GM23338 (cell line): ENCODE results near the gene MBNL3. TPM values are rescaled to one million over a fixed set of nuclear protein-coding genes. Genes with fewer than 3 reads are reported as not detected.
A peak's percentile ranks its signal among the peaks of the same experiment; 100 is the strongest.

Source experiments
- ATAC-seq: fragments of 200-7000 bp; cut with Tn5 transposase; 3 replicates; pipeline ENCODE4 v1.9.1; 2020
- DNase-seq: peaks from one replicate; pipeline ENCODE4 v3.0.0-alpha.2; 2015; ENCODE audit warnings: low spot score
- H2AFZ ChIP-seq: fragments of 200-600 bp; sonication (generic); 2 replicates; pipeline ENCODE4 v1.8.0; 2016; ENCODE audit warnings: antibody characterized with exemption, mild to moderate bottlenecking, moderate library complexity
- H3F3A ChIP-seq: fragments of 200-600 bp; sonication (generic); replicated peaks from 2 replicates; pipeline ENCODE4 v1.8.0; 2017; ENCODE audit warnings: antibody characterized with exemption, mixed run types, low read depth
- H3K27ac ChIP-seq: fragments of 200-600 bp; sonication (generic); 2 replicates; pipeline ENCODE4 v1.6.1; 2016; ENCODE audit warnings: low read depth
- H3K27me3 ChIP-seq: fragments of 200-600 bp; sonication (generic); 2 replicates; pipeline ENCODE4 v1.8.0; 2016; ENCODE audit warnings: mild to moderate bottlenecking, mixed run types, moderate library complexity; ENCODE audit not compliant: insufficient read depth
- H3K36me3 ChIP-seq: fragments of 200-600 bp; sonication (generic); 2 replicates; pipeline ENCODE4 v1.8.0; 2016; ENCODE audit warnings: mild to moderate bottlenecking; ENCODE audit not compliant: insufficient read depth
- H3K4me1 ChIP-seq: fragments of 200-600 bp; sonication (generic); 2 replicates; pipeline ENCODE4 v1.8.0; 2016; ENCODE audit warnings: mild to moderate bottlenecking, moderate library complexity; ENCODE audit not compliant: insufficient read depth
- H3K4me2 ChIP-seq: fragments of 200-600 bp; sonication (generic); 2 replicates; pipeline ENCODE4 v1.7.1; 2017; ENCODE audit warnings: mixed run types
- H3K4me3 ChIP-seq: fragments of 200-600 bp; sonication (generic); 2 replicates; pipeline ENCODE4 v1.6.1; 2016; ENCODE audit warnings: mixed run types
- H3K79me2 ChIP-seq: fragments of 200-600 bp; sonication (generic); replicated peaks from 2 replicates; pipeline ENCODE4 v1.8.0; 2017; ENCODE audit warnings: mild to moderate bottlenecking; ENCODE audit not compliant: insufficient read depth
- H3K9me2 ChIP-seq: fragments of 200-600 bp; sonication (generic); 2 replicates; pipeline ENCODE4 v1.8.0; 2017; ENCODE audit not compliant: insufficient read depth
- H4K20me1 ChIP-seq: fragments of 200-600 bp; sonication (generic); replicated peaks from 2 replicates; pipeline ENCODE4 v1.8.0; 2017; ENCODE audit warnings: mild to moderate bottlenecking; ENCODE audit not compliant: insufficient read depth
- H3K27ac Mint-ChIP-seq: 2 replicates; pipeline ENCODE4 v1.8.0; 2020; ENCODE audit warnings: inconsistent platforms, mild to moderate bottlenecking, moderate library complexity, mixed read lengths
- H3K27me3 Mint-ChIP-seq: 3 replicates; pipeline ENCODE4 v1.8.0; 2022; ENCODE audit warnings: low read depth, mild to moderate bottlenecking, moderate library complexity, mixed read lengths, inconsistent platforms; ENCODE audit not compliant: insufficient read depth, poor library complexity
- H3K36me3 Mint-ChIP-seq: 3 replicates; pipeline ENCODE4 v1.8.0; 2021; ENCODE audit warnings: low read depth, mild to moderate bottlenecking, inconsistent platforms, moderate library complexity, mixed read lengths
- H3K4me1 Mint-ChIP-seq: 3 replicates; pipeline ENCODE4 v1.8.0; 2020; ENCODE audit warnings: mild to moderate bottlenecking, inconsistent platforms, mixed read lengths
- H3K4me3 Mint-ChIP-seq: 3 replicates; pipeline ENCODE4 v1.8.0; 2021; ENCODE audit warnings: moderate library complexity, mild to moderate bottlenecking, inconsistent platforms, mixed read lengths
- H3K9me3 Mint-ChIP-seq: 3 replicates; pipeline ENCODE4 v1.8.0; 2020; ENCODE audit warnings: moderate library complexity, mild to moderate bottlenecking, inconsistent platforms, mixed read lengths
- EZH2 ChIP-seq: fragments of 200-600 bp; sonication (generic); IDR thresholded peaks from one replicate; pipeline ENCODE4 v1.8.0; 2017; ENCODE audit warnings: antibody characterized with exemption, mild to moderate bottlenecking, low read depth; ENCODE audit not compliant: unreplicated experiment
- JUNB ChIP-seq: IDR thresholded peaks from one replicate; pipeline ENCODE4 v1.6.1; 2016; ENCODE audit warnings: antibody characterized with exemption; ENCODE audit not compliant: unreplicated experiment
- NANOG ChIP-seq: IDR thresholded peaks from 2 replicates; pipeline ENCODE4 v1.6.1; 2016; ENCODE audit warnings: antibody characterized with exemption, borderline replicate concordance
- POLR2AphosphoS5 ChIP-seq: IDR thresholded peaks from 2 replicates; pipeline ENCODE4 v1.6.1; 2016; ENCODE audit warnings: antibody characterized with exemption, low read depth
- ZNF114 ChIP-seq: fragments of 250-450 bp; sonication (Bioruptor Pico); IDR thresholded peaks from 2 replicates; pipeline ENCODE4 v1.5.0; 2020; ENCODE audit warnings: mild to moderate bottlenecking, moderate library complexity
- polyA plus RNA-seq: library from polyadenylated mRNA; unstranded; fragments of >200 nt; fragmentation: Nextera tagmentation; extraction: Ambion mirVana; gene quantifications from 2 replicates; pipeline ENCODE4 v1.2.1, GENCODE V29; 2016
- total RNA-seq: library from RNA; depleted of rRNA; stranded (reverse); fragments of >200 nt; shearing (Covaris generic); gene quantifications from 2 replicates; pipeline ENCODE4 v1.2.3, GENCODE V29; 2014
- TF ChIP-seq, protein P1 (sequence below), 2 experiments: fragments of 200-600 bp in 1 of 2; sonication (generic) in 1 of 2; conservative IDR thresholded peaks; 2 replicates each; pipeline versions ENCODE4 v1.5.1 to v1.6.1; 2016 to 2017; ENCODE audit warnings: antibody characterized with exemption in 2 of 2, low read depth in 2 of 2, mild to moderate bottlenecking in 2 of 2, moderate library complexity in 1 of 2
- TF ChIP-seq, protein P2 (sequence below): IDR thresholded peaks from one replicate; pipeline ENCODE4 v1.6.1; 2018; ENCODE audit warnings: antibody characterized with exemption; ENCODE audit not compliant: unreplicated experiment

The MBNL3 gene
- total and polyA plus RNA-seq, 2 experiments from 2014 or later = 2.3 to 2.4 TPM

DNA sequence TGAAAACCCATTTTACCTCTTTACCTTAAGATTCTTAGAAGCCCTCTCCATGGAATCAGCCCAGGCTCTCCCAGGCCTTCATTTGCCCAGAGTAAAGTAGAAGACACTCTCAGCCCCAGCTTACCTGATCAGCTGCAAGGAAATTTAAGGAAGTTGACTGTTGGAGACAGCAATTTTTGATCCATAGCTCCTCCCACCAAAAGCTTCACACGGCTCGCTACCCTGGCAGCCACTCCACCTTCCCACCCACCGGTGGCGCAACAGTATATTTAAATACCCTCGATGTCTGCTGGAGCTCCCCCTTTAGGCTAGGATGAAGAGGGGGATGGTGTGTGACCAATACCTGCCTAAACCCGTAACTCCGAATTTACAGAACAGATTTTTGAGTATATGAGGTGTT lies 75.4 kb downstream of the MBNL3 start:
- H3K27ac Mint-ChIP-seq = 0 out of 2 replicates have a peak overlapping the region, but pooled peaks have one; percentile 36
- Histone ChIP-seq H3K27ac (no peak overlapping the region), H2AFZ (no peak overlapping the region), H3K79me2 (no peaks in the 10 kb centered on the region), H3F3A (no peaks in the 10 kb centered on the region), H3K27me3 (peaks cover 34% of the 10 kb centered on the region), H3K4me3 (peak overlapping the region; percentile 46; the same call in 1 of the 2 replicates), H3K36me3 (no peaks in the 10 kb centered on the region), H3K4me1 (peaks cover 43% of the 10 kb centered on the region), H3K4me2 (peak overlapping the region; percentile 70), H3K9me2 (no peaks in the 10 kb centered on the region), H4K20me1 (no peaks in the 10 kb centered on the region)
- peak overlapping the region; percentile 66 for H3K4me3 Mint-ChIP-seq
- DNase-seq (peak; percentile 81), ATAC-seq (peak; percentile 85)
- H3K9me3 Mint-ChIP-seq = no peaks in the 10 kb centered on the region
- TF ChIP-seq, protein P1, sequence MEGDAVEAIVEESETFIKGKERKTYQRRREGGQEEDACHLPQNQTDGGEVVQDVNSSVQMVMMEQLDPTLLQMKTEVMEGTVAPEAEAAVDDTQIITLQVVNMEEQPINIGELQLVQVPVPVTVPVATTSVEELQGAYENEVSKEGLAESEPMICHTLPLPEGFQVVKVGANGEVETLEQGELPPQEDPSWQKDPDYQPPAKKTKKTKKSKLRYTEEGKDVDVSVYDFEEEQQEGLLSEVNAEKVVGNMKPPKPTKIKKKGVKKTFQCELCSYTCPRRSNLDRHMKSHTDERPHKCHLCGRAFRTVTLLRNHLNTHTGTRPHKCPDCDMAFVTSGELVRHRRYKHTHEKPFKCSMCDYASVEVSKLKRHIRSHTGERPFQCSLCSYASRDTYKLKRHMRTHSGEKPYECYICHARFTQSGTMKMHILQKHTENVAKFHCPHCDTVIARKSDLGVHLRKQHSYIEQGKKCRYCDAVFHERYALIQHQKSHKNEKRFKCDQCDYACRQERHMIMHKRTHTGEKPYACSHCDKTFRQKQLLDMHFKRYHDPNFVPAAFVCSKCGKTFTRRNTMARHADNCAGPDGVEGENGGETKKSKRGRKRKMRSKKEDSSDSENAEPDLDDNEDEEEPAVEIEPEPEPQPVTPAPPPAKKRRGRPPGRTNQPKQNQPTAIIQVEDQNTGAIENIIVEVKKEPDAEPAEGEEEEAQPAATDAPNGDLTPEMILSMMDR (conservative IDR thresholded peaks at IDR 0.05; ENCODE audit: low read depth in 2 of 2) = peak; percentile 56 to 66
- TF ChIP-seq ZNF114 (CRISPR knock-in tag) (no peak), EZH2 (no peak)
- TF ChIP-seq, protein P2, sequence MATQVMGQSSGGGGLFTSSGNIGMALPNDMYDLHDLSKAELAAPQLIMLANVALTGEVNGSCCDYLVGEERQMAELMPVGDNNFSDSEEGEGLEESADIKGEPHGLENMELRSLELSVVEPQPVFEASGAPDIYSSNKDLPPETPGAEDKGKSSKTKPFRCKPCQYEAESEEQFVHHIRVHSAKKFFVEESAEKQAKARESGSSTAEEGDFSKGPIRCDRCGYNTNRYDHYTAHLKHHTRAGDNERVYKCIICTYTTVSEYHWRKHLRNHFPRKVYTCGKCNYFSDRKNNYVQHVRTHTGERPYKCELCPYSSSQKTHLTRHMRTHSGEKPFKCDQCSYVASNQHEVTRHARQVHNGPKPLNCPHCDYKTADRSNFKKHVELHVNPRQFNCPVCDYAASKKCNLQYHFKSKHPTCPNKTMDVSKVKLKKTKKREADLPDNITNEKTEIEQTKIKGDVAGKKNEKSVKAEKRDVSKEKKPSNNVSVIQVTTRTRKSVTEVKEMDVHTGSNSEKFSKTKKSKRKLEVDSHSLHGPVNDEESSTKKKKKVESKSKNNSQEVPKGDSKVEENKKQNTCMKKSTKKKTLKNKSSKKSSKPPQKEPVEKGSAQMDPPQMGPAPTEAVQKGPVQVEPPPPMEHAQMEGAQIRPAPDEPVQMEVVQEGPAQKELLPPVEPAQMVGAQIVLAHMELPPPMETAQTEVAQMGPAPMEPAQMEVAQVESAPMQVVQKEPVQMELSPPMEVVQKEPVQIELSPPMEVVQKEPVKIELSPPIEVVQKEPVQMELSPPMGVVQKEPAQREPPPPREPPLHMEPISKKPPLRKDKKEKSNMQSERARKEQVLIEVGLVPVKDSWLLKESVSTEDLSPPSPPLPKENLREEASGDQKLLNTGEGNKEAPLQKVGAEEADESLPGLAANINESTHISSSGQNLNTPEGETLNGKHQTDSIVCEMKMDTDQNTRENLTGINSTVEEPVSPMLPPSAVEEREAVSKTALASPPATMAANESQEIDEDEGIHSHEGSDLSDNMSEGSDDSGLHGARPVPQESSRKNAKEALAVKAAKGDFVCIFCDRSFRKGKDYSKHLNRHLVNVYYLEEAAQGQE = no peak
- no peaks in the 10 kb centered on the region for H3K36me3 Mint-ChIP-seq
- peaks cover 3% of the 10 kb centered on the region for H3K27me3 Mint-ChIP-seq
- peaks cover 58% of the 10 kb centered on the region for H3K4me1 Mint-ChIP-seq

DNA sequence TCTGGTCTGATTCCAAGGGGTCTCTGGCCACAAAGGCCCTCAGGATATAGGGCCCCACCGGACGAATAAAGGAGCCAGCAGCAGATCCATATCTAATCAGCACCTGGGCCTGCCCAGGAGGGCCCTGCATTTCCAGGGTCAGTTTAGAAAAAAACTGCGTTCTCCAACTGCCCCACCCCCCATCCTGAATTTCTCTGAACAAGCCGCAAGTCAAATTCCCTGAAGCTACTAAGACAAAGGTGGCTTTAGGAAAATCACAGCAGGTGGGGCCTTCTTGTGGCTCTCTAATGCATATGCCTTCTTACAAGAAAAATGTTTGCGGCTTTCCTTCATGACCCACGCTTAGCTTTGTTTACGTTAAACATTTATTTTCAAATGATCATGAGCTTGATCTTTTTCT lies 76.6 kb downstream of the MBNL3 start:
- Histone ChIP-seq H3F3A (no peaks in the 10 kb centered on the region), H3K36me3 (no peaks in the 10 kb centered on the region), H3K79me2 (no peaks in the 10 kb centered on the region), H3K4me1 (peaks cover 54% of the 10 kb centered on the region), H2AFZ (no peak overlapping the region), H3K27me3 (peaks cover 34% of the 10 kb centered on the region), H3K4me3 (peak overlapping the region; percentile 46), H3K4me2 (peak overlapping the region; percentile 73), H3K27ac (no peak overlapping the region), H3K9me2 (no peaks in the 10 kb centered on the region), H4K20me1 (no peaks in the 10 kb centered on the region)
- H3K36me3 Mint-ChIP-seq = no peaks in the 10 kb centered on the region
- no peak overlapping the region for H3K27ac Mint-ChIP-seq
- DNase-seq (peak; percentile 88), ATAC-seq (peak; percentile 67)
- H3K4me1 Mint-ChIP-seq = peaks cover 68% of the 10 kb centered on the region
- TF ChIP-seq EZH2 (no peak), NANOG (peak; percentile 47; the same call in 1 of the 2 replicates), POLR2AphosphoS5 (0 out of 2 replicates have a peak, but pooled peaks have one; percentile 28), JUNB (no peak)
- H3K9me3 Mint-ChIP-seq = no peaks in the 10 kb centered on the region
- H3K4me3 Mint-ChIP-seq = peak overlapping the region; percentile 66
- peaks cover 3% of the 10 kb centered on the region for H3K27me3 Mint-ChIP-seq
